Measurements from ENCODE around the gene CACNG6. TPM values are rescaled to one million over a fixed set of nuclear protein-coding genes. Genes with fewer than 3 reads are reported as not detected.

Gene CACNG6
- polyA plus RNA-seq, 1 experiment = 0.04 TPM

DNA sequence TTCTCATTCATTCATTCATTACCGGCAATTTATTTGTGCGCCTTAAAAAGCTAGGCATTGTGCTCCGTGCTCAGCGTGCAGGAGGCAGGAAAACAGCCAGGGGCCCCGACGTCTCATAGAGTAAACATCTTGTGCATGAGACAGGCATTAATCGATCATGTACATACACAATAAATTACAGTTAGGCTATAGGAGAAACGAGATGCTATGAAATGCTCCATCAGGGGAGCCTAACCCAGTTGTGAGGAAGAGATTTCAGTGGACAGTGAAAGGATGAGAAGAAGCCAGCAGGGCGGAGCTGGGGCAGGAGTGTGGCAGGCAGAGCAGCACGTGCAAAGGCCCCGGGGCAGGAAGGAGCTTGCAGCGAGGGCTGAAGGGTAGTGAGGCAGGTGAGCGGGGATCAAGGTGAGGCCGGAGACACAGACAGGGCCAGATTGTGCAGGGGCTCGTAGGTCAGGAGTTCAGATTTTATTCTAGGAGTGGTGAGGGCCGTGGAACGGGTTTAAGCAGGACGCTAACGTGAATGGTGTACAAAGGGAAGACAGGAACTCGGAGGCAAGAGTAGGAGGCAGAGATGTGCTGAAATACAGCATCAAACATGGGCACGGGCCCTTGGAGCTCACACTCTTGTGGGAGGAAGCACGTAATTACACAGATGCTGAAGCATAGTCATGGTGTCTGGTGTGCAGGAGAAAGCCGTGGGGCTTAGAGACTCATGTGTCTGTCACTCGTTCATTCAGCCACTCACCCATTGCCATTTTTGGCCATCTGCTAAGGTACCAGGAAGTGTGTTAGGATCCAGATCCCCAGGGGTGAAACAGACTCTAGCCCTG, 7.8 kb upstream of the CACNG6 start:
- peaks cover 8% of the 10 kb centered on the region; the same call in 1 of the 2 replicates for H3K27me3 ChIP-seq (ENCODE audit: control insufficient read depth, insufficient read depth, low read length)
- no peak for DNase-seq (ENCODE audit: low read depth)
- CTCF ChIA-PET = interaction anchor here (0.6 kb wide), 1 partner anchor 73 kb away, joined by 3 read pairs; no protein-coding TSS in a partner anchor
- POLR2A ChIA-PET = no interaction called here
- TF ChIP-seq, protein P1, sequence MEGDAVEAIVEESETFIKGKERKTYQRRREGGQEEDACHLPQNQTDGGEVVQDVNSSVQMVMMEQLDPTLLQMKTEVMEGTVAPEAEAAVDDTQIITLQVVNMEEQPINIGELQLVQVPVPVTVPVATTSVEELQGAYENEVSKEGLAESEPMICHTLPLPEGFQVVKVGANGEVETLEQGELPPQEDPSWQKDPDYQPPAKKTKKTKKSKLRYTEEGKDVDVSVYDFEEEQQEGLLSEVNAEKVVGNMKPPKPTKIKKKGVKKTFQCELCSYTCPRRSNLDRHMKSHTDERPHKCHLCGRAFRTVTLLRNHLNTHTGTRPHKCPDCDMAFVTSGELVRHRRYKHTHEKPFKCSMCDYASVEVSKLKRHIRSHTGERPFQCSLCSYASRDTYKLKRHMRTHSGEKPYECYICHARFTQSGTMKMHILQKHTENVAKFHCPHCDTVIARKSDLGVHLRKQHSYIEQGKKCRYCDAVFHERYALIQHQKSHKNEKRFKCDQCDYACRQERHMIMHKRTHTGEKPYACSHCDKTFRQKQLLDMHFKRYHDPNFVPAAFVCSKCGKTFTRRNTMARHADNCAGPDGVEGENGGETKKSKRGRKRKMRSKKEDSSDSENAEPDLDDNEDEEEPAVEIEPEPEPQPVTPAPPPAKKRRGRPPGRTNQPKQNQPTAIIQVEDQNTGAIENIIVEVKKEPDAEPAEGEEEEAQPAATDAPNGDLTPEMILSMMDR (IDR thresholded peaks at IDR 0.05; ENCODE audit: insufficient read depth, low read depth, low read length) = no peak
- no peaks in the 10 kb centered on the region for H3K36me3 ChIP-seq (ENCODE audit: control insufficient read depth, insufficient read depth, low read length)
- H3K4me3 ChIP-seq (ENCODE audit: low read depth, low read length) = no peak overlapping the region

DNA sequence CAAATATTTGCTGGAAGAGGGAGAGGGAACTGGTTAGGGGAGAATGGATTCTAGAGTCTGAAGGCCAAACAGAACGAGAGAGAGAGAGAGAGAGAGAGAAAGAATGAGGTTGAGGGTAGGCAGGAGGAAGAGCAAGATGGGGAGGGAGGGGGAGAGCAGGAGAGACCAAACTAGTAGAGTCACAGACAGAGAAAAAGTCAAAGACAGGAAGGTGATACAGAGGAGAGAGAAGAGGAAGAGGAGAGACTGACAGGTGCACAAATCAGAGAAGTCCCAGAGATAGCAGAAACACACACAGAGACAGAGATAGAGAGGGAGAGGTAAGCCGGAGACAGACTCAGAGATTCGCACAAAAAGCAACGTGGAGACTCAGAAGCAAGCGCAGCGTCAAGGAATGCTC, 5.6 kb upstream of the CACNG6 start:
- TF ChIP-seq, protein P1 (IDR thresholded peaks at IDR 0.05; ENCODE audit: insufficient read depth, low read depth, low read length) = no peak
- ChIA-PET POLR2A (no interaction called here), CTCF (interaction anchor here (0.7 kb wide), 1 partner anchor 18 kb away, joined by 3 read pairs; no protein-coding TSS in a partner anchor)
- no peak for DNase-seq (ENCODE audit: low read depth)
- H3K27me3 ChIP-seq (ENCODE audit: control insufficient read depth, insufficient read depth, low read length) = peaks cover 4% of the 10 kb centered on the region; the same call in 1 of the 2 replicates
- H3K4me3 ChIP-seq (ENCODE audit: low read depth, low read length) = no peak overlapping the region
- H3K36me3 ChIP-seq (ENCODE audit: control insufficient read depth, insufficient read depth, low read length) = no peaks in the 10 kb centered on the region

DNA sequence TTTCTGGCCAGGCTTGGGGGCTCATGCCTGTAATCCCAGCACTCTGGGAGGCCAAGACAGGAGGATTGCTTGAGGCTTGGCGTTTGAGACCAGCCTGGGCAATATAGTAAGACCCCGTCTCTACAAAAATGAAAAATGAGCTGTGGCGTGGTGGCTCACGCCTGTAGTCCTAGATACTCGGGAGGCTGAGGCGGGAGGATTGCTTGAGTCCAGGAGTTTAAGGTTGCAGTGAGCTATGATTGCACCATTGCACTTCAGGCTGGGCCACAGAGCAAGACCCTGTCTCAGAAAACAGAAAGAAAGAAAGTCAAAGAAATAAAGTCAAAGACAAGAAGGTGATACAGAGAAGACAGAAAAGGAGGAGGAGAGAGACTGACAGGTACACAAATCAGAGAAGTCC, 2.5 kb upstream of the CACNG6 start:
- TF ChIP-seq, protein P1 (IDR thresholded peaks at IDR 0.05; ENCODE audit: insufficient read depth, low read depth, low read length) = no peak
- no peak overlapping the region for H3K4me3 ChIP-seq (ENCODE audit: low read depth, low read length)
- no peak for DNase-seq (ENCODE audit: low read depth)
- CTCF ChIA-PET = interaction anchor here (0.9 kb wide), 1 partner anchor 35 kb away, joined by 3 read pairs; no protein-coding TSS in a partner anchor
- H3K27me3 ChIP-seq (ENCODE audit: control insufficient read depth, insufficient read depth, low read length) = peaks cover 14% of the 10 kb centered on the region
- H3K36me3 ChIP-seq (ENCODE audit: control insufficient read depth, insufficient read depth, low read length) = no peaks in the 10 kb centered on the region
- POLR2A ChIA-PET = no interaction called here

- Histone ChIP-seq H3K27me3 (ENCODE audit: control insufficient read depth, insufficient read depth, low read length) (peaks cover 15% of the 10 kb centered on the region), H3K4me3 (ENCODE audit: low read depth, low read length) (no peak overlapping the region), H3K36me3 (ENCODE audit: control insufficient read depth, insufficient read depth, low read length) (no peaks in the 10 kb centered on the region)
- no peak for DNase-seq (ENCODE audit: low read depth)
- TF ChIP-seq, protein P1 (IDR thresholded peaks at IDR 0.05; ENCODE audit: insufficient read depth, low read depth, low read length) = no peak
- ChIA-PET POLR2A (no interaction called here), CTCF (interaction anchor here (0.7 kb wide), 1 partner anchor 1159 kb away, joined by 3 read pairs; no protein-coding TSS in a partner anchor)
These were observed 1.6 kb upstream of the CACNG6 start for GRCh38 chr19:53989600-53990533.

DNA sequence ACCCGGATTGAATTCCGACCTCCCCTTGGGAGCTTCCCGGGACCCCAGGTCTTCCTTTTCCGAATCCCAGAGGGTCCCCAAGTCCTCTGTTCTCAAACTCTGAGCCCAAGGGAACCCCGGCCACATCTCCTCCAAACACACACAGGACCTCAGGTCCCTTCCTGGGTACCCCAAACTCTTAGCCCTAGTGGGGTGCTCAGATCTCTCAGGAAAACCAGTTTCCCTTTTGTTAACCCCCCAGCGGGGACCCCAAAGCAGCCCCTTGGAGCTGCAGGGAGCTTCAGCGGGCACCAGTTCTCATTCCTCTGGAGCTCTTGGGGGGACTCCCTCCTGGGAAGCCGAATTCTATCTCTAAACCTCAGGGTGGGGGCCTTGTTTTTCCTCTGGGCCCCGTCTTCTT, 774 bp downstream of the CACNG6 start:
- Histone ChIP-seq H3K36me3 (ENCODE audit: control insufficient read depth, insufficient read depth, low read length) (no peaks in the 10 kb centered on the region), H3K4me3 (ENCODE audit: low read depth, low read length) (no peak overlapping the region), H3K27me3 (ENCODE audit: control insufficient read depth, insufficient read depth, low read length) (peaks cover 15% of the 10 kb centered on the region)
- ChIA-PET CTCF (interaction anchor here (1.2 to 2.2 kb wide), 2 partner anchors 32 to 38 kb away, joined by 4 to 9 read pairs; no protein-coding TSS in a partner anchor), POLR2A (no interaction called here)
- no peak for DNase-seq (ENCODE audit: low read depth)
- TF ChIP-seq, protein P1 (IDR thresholded peaks at IDR 0.05; ENCODE audit: insufficient read depth, low read depth, low read length) = no peak

All from BJ (cell line).